Measurements from ENCODE around the gene ANO10.
"Not testable (repeated sequence)": the region's sequence is repeated elsewhere in the genome, so short reads cannot be mapped to it uniquely, and the experiment has no call there.

- not testable (repeated sequence) for TF ChIP-seq CTCF (conservative IDR thresholded peaks at IDR 0.05 in 1 of 2, IDR thresholded peaks at IDR 0.05 in 1 of 2; ENCODE audit: extremely low read depth in 1 of 2, insufficient read depth in 1 of 2, low read depth in 1 of 2, low read length in 2 of 2); EZH2 (IDR thresholded peaks at IDR 0.05; ENCODE audit: borderline replicate concordance, low read length)
Observed at GRCh38 chr3:43356033-43356432, 265.8 kb downstream of the ANO10 start.
